Measurements from ENCODE around the gene HGS. TPM values are rescaled to one million over a fixed set of nuclear protein-coding genes. Genes with fewer than 3 reads are reported as not detected.

The HGS gene
- total RNA-seq, 1 donor = 57.0 TPM

DNA sequence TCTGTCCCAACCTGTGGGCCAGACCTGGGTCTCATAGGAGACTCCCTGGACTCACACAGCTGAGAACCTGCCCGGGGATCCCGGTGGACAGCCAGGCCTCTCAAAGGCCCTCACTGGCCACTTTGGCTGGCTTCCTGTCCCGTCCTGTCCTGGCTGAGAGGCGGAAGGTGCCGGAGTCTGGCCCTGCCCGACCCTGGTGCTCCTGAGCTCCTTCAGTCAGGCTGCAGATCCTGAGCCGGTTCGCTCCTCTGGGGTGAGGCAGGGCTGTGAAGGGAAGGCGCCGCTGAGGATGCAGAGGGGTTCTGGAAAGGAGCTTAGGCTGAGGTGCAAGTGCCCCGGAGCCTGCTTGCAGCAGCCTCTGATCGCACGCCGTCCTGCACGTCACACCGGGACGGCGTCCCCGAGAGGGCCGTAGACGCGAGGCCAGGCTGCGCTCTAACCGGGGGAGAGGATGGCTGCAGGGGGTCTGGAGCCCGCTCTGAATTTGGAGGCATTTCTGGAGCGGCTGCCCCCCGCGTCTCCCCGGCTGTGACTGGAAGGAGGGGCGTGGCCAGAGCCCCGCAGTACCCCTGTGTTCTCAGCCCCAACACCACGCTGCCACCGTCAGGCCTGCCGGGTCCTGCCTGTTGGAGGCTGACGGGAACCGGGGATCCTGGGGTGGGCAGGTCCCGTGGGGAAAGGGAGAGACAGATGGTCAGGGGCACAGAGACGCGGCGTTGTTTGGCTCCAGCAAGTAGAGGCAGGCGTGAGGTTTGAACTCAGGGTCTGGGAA lies 4.1 kb downstream of the HGS start:
- Histone ChIP-seq H3K9me3 (ENCODE audit: low read depth, low read length) (no peaks in the 10 kb centered on the region), H3K4me1 (ENCODE audit: insufficient read depth, low read length) (peaks cover 19% of the 10 kb centered on the region), H3K4me3 (ENCODE audit: low read length) (no peak overlapping the region), H3K27me3 (ENCODE audit: insufficient read depth, low read length) (no peaks in the 10 kb centered on the region)

DNA sequence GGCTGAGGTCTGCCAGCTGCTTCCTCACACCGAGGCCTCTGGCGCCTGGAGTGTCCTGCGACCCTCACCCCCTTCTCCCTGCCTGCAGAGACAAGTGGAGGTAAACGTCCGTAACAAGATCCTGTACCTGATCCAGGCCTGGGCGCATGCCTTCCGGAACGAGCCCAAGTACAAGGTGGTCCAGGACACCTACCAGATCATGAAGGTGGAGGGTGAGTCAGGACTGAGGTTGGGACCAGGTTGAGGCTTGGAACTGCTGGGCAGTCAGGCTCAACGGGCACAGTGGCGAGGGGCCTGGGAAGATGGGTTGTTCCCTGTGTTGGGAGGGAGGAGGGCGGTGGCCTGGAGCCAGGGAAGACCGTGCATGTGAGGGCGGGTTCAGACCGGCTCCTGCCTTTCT lies 4.8 kb downstream of the HGS start:
- no peaks in the 10 kb centered on the region for H3K9me3 ChIP-seq (ENCODE audit: low read depth, low read length)
- H3K4me1 ChIP-seq (ENCODE audit: insufficient read depth, low read length) = peaks cover 16% of the 10 kb centered on the region
- no peak overlapping the region for H3K4me3 ChIP-seq (ENCODE audit: low read length)
- no peaks in the 10 kb centered on the region for H3K27me3 ChIP-seq (ENCODE audit: insufficient read depth, low read length)

DNA sequence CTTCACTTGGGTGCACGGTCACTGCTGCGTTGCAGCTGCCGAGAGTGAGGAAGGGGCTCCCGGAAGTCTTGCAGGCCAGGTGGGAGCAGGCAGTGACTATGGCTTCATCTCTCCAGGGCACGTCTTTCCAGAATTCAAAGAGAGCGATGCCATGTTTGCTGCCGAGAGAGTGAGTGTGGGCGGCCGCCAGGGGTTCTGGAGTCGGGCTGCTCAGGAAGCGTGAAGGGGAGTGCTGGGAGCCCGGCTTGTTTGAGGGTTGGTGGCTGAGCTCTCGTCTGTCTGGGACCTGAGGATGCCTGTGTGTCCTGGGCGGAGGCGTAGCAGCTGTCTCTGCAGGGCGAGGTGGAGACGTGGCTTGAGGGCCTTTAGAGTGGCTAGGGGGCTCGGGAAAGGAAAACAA lies 6.3 kb downstream of the HGS start:
- no peak overlapping the region for H3K4me3 ChIP-seq (ENCODE audit: low read length)
- H3K27me3 ChIP-seq (ENCODE audit: insufficient read depth, low read length) = no peaks in the 10 kb centered on the region
- no peaks in the 10 kb centered on the region for H3K9me3 ChIP-seq (ENCODE audit: low read depth, low read length)
- H3K4me1 ChIP-seq (ENCODE audit: insufficient read depth, low read length) = peaks cover 6% of the 10 kb centered on the region

DNA sequence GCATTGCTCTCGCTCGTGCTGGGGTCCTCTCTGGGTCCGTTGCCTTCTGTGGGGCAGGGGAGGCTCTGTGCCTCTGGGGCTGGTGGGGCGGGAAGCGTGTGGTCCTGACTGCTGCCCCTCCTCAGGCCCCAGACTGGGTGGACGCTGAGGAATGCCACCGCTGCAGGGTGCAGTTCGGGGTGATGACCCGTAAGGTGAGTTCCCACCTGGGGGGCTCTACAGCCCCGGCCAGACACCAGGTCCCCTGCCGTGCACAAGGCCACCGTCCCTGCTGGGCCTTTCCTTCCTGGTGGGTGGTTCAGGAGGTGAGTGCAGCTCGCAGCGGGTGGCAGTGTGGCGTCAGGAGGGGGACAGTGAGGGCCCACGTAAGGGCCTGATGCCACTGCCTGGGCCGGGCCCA lies 6.7 kb downstream of the HGS start:
- H3K27me3 ChIP-seq (ENCODE audit: insufficient read depth, low read length) = no peaks in the 10 kb centered on the region
- H3K4me3 ChIP-seq (ENCODE audit: low read length) = no peak overlapping the region
- no peaks in the 10 kb centered on the region for H3K9me3 ChIP-seq (ENCODE audit: low read depth, low read length)
- H3K4me1 ChIP-seq (ENCODE audit: insufficient read depth, low read length) = peaks cover 2% of the 10 kb centered on the region

DNA sequence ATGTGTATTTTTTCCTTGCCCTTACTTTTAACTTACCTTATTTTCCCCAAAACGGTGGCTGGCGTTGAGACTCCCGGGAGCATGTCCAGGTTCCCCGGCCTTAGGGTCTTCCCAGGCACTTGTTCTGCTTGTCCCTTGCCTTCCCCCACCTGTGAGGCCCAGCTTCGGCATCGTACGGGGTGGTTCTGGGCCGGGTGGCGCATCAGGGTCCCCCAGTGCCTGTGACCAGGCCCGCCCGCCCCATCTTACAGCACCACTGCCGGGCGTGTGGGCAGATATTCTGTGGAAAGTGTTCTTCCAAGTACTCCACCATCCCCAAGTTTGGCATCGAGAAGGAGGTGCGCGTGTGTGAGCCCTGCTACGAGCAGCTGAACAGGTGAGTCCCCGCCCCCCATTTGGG lies 7.4 kb downstream of the HGS start:
- no peak overlapping the region for H3K4me3 ChIP-seq (ENCODE audit: low read length)
- H3K27me3 ChIP-seq (ENCODE audit: insufficient read depth, low read length) = no peaks in the 10 kb centered on the region
- H3K9me3 ChIP-seq (ENCODE audit: low read depth, low read length) = no peaks in the 10 kb centered on the region
- no peaks in the 10 kb centered on the region for H3K4me1 ChIP-seq (ENCODE audit: insufficient read depth, low read length)

DNA sequence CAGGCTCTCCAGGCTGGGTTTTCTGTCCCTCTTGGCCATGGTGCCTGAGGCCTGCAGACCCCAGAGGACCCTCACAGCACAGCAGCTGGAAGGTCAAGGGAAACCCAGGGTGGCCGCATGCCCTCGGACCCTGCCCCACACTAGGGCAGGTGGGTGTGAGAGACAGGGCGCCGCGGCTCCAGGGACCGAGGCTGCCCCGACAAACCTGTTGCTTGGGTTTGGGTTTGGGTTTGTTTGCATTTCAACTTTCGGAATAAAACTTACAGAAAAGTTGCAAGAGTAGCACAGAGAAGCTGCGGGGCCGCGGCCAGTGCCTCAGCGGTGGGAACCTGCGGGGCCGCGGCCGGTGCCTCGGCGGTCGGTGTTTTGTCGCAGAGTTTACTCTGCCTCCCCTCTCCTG lies 7.8 kb downstream of the HGS start:
- Histone ChIP-seq H3K4me3 (ENCODE audit: low read length) (no peak overlapping the region), H3K27me3 (ENCODE audit: insufficient read depth, low read length) (no peaks in the 10 kb centered on the region), H3K9me3 (ENCODE audit: low read depth, low read length) (no peaks in the 10 kb centered on the region), H3K4me1 (ENCODE audit: insufficient read depth, low read length) (no peaks in the 10 kb centered on the region)

DNA sequence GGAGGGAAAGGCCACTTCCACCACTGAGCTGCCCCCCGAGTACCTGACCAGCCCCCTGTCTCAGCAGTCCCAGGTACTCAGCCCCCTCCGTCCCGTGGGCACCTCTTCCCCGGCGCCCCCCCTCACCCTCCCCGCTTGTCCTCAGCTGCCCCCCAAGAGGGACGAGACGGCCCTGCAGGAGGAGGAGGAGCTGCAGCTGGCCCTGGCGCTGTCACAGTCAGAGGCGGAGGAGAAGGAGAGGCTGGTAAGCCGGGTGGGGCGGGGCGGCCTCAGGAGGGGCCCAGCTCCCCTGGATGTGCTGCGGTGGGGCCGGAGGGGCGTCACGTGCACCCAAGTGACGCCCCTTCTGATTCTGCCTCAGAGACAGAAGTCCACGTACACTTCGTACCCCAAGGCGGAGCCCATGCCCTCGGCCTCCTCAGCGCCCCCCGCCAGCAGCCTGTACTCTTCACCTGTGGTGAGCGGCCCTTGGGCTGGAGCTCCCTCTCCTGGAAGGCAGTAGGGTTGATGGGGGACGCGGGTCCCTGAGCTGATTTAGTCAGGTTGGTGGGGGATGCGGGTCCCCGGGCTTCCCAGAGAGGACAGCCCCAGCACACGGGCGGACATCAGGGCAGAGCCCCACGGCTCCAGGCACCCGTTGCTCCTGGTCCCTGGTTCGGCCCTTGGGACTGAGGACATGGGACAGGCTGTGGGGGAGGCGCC lies 9.8 kb downstream of the HGS start:
- H3K27me3 ChIP-seq (ENCODE audit: insufficient read depth, low read length) = no peaks in the 10 kb centered on the region
- no peaks in the 10 kb centered on the region for H3K4me1 ChIP-seq (ENCODE audit: insufficient read depth, low read length)
- H3K4me3 ChIP-seq (ENCODE audit: low read length) = no peak overlapping the region
- no peaks in the 10 kb centered on the region for H3K9me3 ChIP-seq (ENCODE audit: low read depth, low read length)

DNA sequence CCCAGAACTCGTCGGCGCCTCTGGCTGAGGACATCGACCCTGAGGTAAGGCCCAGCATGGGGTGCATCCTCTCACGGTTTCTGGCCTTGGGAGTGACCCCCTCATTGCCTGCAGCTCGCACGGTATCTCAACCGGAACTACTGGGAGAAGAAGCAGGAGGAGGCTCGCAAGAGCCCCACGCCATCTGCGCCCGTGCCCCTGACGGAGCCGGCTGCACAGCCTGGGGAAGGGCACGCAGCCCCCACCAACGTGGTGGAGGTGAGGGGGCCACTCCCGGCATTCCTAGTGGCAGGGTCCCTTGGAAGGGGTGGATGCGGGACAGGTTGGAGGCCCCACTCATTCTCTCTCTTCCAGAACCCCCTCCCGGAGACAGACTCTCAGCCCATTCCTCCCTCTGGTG lies 11.0 kb downstream of the HGS start:
- Histone ChIP-seq H3K27me3 (ENCODE audit: insufficient read depth, low read length) (no peaks in the 10 kb centered on the region), H3K4me1 (ENCODE audit: insufficient read depth, low read length) (no peaks in the 10 kb centered on the region), H3K4me3 (ENCODE audit: low read length) (no peak overlapping the region), H3K9me3 (ENCODE audit: low read depth, low read length) (no peaks in the 10 kb centered on the region)

DNA sequence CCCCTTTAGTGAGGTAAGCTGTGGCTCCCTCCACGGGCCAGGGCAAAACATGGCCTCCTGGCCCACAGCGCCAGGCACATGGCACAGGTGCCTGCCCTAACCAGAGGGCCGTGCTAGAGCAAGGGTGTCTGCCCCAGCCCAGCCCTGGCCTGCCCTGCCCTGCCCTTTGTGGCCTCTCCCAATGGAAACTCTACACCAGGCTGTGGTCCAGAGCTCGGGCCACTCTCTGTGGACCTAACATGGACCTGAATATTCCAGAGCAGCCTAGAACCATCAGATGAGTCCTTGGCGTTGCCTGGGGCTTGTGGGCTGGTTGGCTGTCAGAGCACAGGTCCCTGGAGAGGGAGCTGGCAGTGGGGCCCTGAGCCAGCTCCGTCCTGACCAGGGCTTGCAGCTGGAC lies 11.4 kb downstream of the HGS start:
- H3K4me1 ChIP-seq (ENCODE audit: insufficient read depth, low read length) = no peaks in the 10 kb centered on the region
- H3K9me3 ChIP-seq (ENCODE audit: low read depth, low read length) = no peaks in the 10 kb centered on the region
- H3K4me3 ChIP-seq (ENCODE audit: low read length) = no peak overlapping the region
- H3K27me3 ChIP-seq (ENCODE audit: insufficient read depth, low read length) = no peaks in the 10 kb centered on the region

DNA sequence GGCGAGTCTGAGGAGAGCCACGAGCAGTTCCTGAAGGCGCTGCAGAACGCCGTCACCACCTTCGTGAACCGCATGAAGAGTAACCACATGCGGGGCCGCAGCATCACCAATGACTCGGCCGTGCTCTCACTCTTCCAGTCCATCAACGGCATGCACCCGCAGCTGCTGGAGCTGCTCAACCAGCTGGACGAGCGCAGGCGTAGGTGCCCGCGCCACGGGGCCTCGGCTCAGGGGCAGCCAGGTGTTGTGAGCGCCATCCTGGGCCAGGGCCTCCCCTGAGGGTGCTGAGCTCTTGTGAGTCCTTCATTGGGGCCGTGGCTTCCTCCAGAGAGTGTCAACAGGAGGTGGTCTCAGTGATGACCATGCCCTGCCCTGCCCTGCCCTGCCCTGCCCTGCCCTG lies 12.0 kb downstream of the HGS start:
- no peaks in the 10 kb centered on the region for H3K9me3 ChIP-seq (ENCODE audit: low read depth, low read length)
- H3K4me1 ChIP-seq (ENCODE audit: insufficient read depth, low read length) = no peaks in the 10 kb centered on the region
- no peak overlapping the region for H3K4me3 ChIP-seq (ENCODE audit: low read length)
- no peaks in the 10 kb centered on the region for H3K27me3 ChIP-seq (ENCODE audit: insufficient read depth, low read length)

DNA sequence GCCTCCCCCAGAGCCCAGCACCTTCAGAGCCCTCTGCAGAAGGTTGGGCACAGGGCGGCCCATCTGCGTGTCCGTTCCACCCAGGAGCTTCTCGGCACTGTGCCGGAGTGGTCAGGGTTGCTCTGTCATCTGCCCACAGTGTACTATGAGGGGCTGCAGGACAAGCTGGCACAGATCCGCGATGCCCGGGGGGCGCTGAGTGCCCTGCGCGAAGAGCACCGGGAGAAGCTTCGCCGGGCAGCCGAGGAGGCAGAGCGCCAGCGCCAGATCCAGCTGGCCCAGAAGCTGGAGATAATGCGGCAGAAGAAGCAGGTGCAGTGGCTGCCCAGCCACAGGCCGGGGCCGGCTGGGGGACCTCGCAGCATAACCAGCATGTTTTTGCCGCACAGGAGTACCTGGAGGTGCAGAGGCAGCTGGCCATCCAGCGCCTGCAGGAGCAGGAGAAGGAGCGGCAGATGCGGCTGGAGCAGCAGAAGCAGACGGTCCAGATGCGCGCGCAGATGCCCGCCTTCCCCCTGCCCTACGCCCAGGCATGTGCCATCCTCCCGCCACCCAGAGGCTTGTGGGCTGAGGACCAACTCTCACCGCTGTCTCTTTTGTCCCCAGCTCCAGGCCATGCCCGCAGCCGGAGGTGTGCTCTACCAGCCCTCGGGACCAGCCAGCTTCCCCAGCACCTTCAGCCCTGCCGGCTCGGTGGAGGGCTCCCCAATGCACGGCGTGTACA lies 12.6 kb downstream of the HGS start:
- Histone ChIP-seq H3K27me3 (ENCODE audit: insufficient read depth, low read length) (no peaks in the 10 kb centered on the region), H3K9me3 (ENCODE audit: low read depth, low read length) (no peaks in the 10 kb centered on the region), H3K4me1 (ENCODE audit: insufficient read depth, low read length) (peaks cover under 1% of the 10 kb centered on the region), H3K4me3 (ENCODE audit: low read length) (no peak overlapping the region)

DNA sequence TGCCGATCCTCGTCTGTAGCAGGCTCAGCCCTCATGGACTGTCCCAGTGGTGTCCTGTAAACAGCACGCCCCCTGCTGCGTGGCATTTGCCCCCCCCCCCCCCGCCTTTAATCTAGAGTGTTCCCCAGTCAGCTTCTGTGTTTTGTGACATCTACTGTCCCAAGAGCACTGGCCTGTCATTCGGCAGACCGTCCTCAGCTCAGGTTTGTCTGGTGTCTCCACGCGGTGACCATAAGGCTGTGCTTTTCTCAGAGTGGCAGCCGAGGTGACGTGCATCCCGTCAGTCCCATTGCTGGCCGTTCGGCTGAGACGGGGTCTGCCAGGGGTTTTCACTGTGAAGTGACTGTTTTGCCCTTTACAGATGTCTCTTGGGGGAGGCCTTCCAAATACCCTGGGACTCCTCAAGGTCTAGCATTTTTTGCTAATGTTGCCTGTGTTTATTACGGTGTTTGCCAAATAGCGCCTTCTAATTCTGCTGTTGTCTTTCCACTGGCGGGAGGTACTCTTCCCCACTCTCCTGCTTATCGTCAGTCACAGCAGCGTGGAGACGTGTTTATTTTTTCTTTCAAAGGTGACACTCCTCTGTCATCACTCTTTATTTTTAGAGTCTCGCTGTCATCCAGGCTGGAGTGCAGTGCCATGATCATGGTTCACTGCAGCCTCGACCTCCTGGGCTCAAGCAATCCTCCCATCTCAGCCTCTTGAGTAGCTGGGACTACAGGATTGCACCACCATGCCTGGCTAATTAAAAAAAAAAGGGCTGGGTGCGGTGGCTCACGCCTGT lies 13.6 kb downstream of the HGS start:
- no peaks in the 10 kb centered on the region for H3K27me3 ChIP-seq (ENCODE audit: insufficient read depth, low read length)
- no peaks in the 10 kb centered on the region for H3K9me3 ChIP-seq (ENCODE audit: low read depth, low read length)
- no peak overlapping the region for H3K4me3 ChIP-seq (ENCODE audit: low read length)
- peaks cover 11% of the 10 kb centered on the region for H3K4me1 ChIP-seq (ENCODE audit: insufficient read depth, low read length)

DNA sequence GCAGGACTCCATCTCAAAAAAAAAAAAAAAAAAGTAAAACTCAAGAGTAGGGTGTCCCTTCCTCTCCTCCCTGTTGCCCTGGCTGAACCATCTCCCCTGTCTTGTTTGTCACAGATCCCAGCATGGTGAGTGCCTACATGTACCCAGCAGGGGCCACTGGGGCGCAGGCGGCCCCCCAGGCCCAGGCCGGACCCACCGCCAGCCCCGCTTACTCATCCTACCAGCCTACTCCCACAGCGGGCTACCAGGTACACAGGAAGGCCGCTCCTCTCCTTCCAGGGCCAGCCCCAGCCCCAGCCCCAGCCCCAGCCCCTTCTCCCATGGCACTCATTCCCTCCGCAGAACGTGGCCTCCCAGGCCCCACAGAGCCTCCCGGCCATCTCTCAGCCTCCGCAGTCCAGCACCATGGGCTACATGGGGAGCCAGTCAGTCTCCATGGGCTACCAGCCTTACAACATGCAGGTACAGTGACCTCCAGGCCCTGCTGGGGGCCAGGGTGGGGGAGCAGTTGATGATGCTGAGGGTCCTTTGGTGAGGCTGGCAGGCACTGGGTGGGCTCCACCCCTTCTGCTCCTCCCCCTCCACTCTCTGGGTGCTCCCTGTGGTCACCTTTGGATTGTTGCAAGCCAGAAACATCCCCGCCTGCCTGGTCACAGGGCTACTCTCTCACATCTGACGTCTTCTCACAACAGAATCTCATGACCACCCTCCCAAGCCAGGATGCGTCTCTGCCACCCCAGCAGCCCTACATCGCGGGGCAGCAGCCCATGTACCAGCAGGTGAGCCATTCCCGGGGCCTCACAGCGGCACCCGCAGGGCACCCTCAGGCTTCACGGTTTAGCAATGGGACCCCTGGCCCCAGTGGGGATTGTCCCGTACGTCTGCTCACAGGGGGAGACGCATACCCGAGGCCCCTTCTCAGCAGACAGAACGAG lies 16.8 kb downstream of the HGS start:
- Histone ChIP-seq H3K4me3 (ENCODE audit: low read length) (no peak overlapping the region), H3K27me3 (ENCODE audit: insufficient read depth, low read length) (no peaks in the 10 kb centered on the region), H3K9me3 (ENCODE audit: low read depth, low read length) (no peaks in the 10 kb centered on the region), H3K4me1 (ENCODE audit: insufficient read depth, low read length) (peaks cover 24% of the 10 kb centered on the region)

All from mononuclear cell (primary cell).